HL-60 (cell line): ENCODE results near the gene ALOX12B.
A peak's percentile ranks its signal among the peaks of the same experiment; 100 is the strongest.
"Not testable (repeated sequence)": the region's sequence is repeated elsewhere in the genome, so short reads cannot be mapped to it uniquely, and the experiment has no call there.

Source experiments
- DNase-seq, 2 experiments: peaks; one replicate each; pipeline ENCODE4 v3.0.0-alpha.2; 2010 to 2020; ENCODE audit warnings: low read depth in 1 of 2, low spot score in 1 of 2
- H3K27ac ChIP-seq: fragments of 250-450 bp; sonication (Bioruptor Pico); replicated peaks from 2 replicates; pipeline ENCODE4 v1.5.1; 2020; ENCODE audit warnings: mild to moderate bottlenecking, moderate library complexity
- H3K27me3 ChIP-seq: fragments of 250-450 bp; sonication (Bioruptor Pico); 2 replicates; pipeline ENCODE4 v1.5.1; 2021; ENCODE audit warnings: mild to moderate bottlenecking, moderate library complexity; ENCODE audit not compliant: insufficient read depth, poor library complexity, severe bottlenecking
- H3K4me3 ChIP-seq: replicated peaks from 2 replicates; pipeline ENCODE4 v1.5.1; 2011; ENCODE audit warnings: mild to moderate bottlenecking, control low read depth, low read length; ENCODE audit not compliant: insufficient read depth
- CTCF ChIP-seq: IDR thresholded peaks from one replicate; pipeline ENCODE4 v1.5.1; 2011; ENCODE audit warnings: low read length, control low read depth, inconsistent platforms; ENCODE audit not compliant: insufficient read depth
- GABPA ChIP-seq: IDR thresholded peaks from 2 replicates; pipeline ENCODE4 v1.6.1; 2012; ENCODE audit warnings: low read depth
- POLR2AphosphoS5 ChIP-seq: IDR thresholded peaks from 2 replicates; pipeline ENCODE4 v1.6.1; 2012; ENCODE audit warnings: low read depth
- REST ChIP-seq: IDR thresholded peaks from 2 replicates; pipeline ENCODE4 v1.6.1; 2012; ENCODE audit warnings: low read depth; ENCODE audit not compliant: insufficient replicate concordance
- SPI1 ChIP-seq: IDR thresholded peaks from 2 replicates; pipeline ENCODE4 v1.6.1; 2012; ENCODE audit warnings: low read depth, mild to moderate bottlenecking, borderline replicate concordance

Gene ALOX12B

GRCh38 chr17:8080799-8081219 lies 6.7 kb downstream of the ALOX12B start:
- DNase-seq, result no peak
- Histone ChIP-seq H3K4me3 (no peak overlapping the region), H3K27ac (no peak overlapping the region), H3K27me3 (no peaks in the 10 kb centered on the region)
- TF ChIP-seq GABPA (no peak), CTCF (no peak), POLR2AphosphoS5 (no peak), REST (no peak), SPI1 (no peak)

DNA sequence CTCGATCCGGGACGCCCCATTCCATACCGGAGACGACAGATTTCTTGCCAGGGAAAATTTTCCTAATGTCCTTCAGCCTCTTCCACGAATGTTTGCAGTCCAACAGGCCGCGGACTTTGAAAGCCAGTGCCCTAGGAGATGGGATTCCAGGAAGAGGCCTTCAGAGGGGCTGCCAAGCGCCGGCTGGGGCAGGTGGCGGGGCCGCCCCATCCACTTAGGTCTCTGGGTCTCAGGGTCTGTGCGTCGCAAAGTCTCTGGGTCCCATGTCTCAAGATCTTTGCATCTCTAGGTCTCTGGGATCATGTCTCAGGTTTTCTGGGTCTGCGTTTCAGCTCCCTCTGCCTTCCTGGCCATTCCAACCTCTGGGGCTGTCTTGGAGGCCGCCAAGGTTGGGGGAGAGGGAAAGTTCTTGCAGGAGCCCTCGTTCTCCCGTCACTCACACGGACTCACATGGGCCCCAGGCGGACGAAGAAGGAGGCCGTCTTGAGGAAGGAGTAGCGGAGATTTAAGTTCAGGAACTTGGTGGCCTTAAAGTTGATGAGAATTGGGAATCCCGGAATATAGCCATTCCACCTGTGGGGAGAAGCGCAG lies 7.2 kb downstream of the ALOX12B start:
- no peak overlapping the region for H3K4me3 ChIP-seq
- no peak for DNase-seq
- H3K27me3 ChIP-seq, result no peaks in the 10 kb centered on the region
- TF ChIP-seq GABPA (no peak), POLR2AphosphoS5 (no peak)
- H3K27ac ChIP-seq, result no peak overlapping the region

DNA sequence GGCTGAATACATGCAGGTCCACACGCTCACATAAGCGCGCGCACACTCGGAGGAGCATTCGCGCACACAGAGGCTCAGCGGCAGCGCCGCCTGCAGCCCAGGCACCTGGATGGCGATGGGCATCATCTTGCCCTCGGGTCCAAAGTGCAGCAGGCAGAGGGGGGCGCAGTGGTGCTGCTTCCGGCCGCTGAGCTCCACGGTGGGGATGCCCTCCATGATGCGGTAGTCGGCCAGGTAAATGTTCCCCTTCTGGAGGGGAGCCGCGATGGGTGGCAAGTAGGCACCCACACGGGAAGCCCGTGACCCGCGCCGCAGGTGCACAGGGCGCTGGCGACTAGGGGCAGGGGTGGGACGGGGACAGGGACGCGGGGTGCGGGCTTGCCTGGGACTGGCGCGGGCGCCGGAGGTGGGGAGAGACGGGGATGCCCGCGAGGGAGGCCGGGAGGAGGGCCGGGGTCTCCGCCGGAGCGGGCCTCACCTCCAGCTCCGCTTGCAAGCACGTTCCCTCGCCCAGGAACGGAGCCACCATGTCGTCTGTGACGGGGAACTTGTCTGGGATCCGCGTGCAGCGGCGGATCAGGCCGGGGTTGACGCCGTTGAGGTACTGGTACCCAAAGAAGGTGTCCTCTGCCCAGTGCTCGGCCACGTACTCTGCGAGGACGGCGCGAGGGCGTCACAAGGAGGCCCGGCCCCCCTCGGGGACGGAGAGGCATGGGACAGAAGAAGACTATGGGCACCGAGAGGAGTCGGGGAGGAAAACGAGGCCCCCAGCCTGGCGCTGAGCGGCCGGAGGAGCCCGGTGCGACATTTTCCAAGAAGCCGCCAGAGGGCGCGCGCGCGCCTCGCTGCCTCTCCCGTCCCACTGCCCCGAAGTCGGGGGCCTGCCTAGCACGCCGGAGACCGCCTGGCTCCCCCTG lies 8.0 kb downstream of the ALOX12B start:
- DNase-seq, result peak in 1 of 2 experiments; percentile 37
- TF ChIP-seq CTCF, result peak; percentile 11
- no peak for TF ChIP-seq GABPA
- H3K4me3 ChIP-seq, result peak overlapping the region; percentile 36
- H3K27ac ChIP-seq, result no peak overlapping the region
- H3K27me3 ChIP-seq, result no peaks in the 10 kb centered on the region

- not testable (repeated sequence) for H3K27ac ChIP-seq, DNase-seq, H3K4me3 ChIP-seq, H3K27me3 ChIP-seq
These were observed 9.6 kb downstream of the ALOX12B start for GRCh38 chr17:8077939-8078338.

- TF ChIP-seq REST (no peak), CTCF (no peak), SPI1 (no peak), GABPA (no peak), POLR2AphosphoS5 (no peak)
- Histone ChIP-seq H3K27me3 (no peaks in the 10 kb centered on the region), H3K27ac (no peak overlapping the region), H3K4me3 (no peak overlapping the region)
- no peak for DNase-seq
These were observed 10.8 kb downstream of the ALOX12B start for GRCh38 chr17:8076502-8077266.
